ENCODE measurements around the gene ALOX12.
A peak's percentile ranks its signal among the peaks of the same experiment; 100 is the strongest.
"Not testable (repeated sequence)": the region's sequence is repeated elsewhere in the genome, so short reads cannot be mapped to it uniquely, and the experiment has no call there.

Gene ALOX12

GRCh38 chr17:6995500-6996255 is at the start of gene ALOX12:
Gene ALOX12 (plus strand): TSS chr17:6996049. CDS start chr17:6996118, 69 bp downstream.
- DNase-seq (ENCODE audit: low spot score): no peak

GRCh38 chr17:6947745-6948144 is 48.1 kb upstream of the ALOX12 start:
- DNase-seq (ENCODE audit: low spot score): no peak

- DNase-seq (ENCODE audit: low spot score): no peak
Observed at GRCh38 chr17:6948562-6948961, 47.3 kb upstream of the ALOX12 start.

GRCh38 chr17:6948976-6949375 is 46.9 kb upstream of the ALOX12 start:
- no peak for DNase-seq (ENCODE audit: low spot score)

GRCh38 chr17:6950938-6951337 is 44.9 kb upstream of the ALOX12 start:
- not testable (repeated sequence) for DNase-seq (ENCODE audit: low spot score)

GRCh38 chr17:6953689-6954088 is 42.2 kb upstream of the ALOX12 start:
- no peak for DNase-seq (ENCODE audit: low spot score)

GRCh38 chr17:6959700-6960099 is 36.1 kb upstream of the ALOX12 start:
- DNase-seq (ENCODE audit: low spot score): no peak

- no peak for DNase-seq (ENCODE audit: low spot score)
Observed at GRCh38 chr17:6969323-6969726, 26.5 kb upstream of the ALOX12 start.

- DNase-seq (ENCODE audit: low spot score): no peak
Observed at GRCh38 chr17:6970992-6971391, 24.9 kb upstream of the ALOX12 start.

GRCh38 chr17:6979440-6979839 is 16.4 kb upstream of the ALOX12 start:
- not testable (repeated sequence) for DNase-seq (ENCODE audit: low spot score)

- no peak for DNase-seq (ENCODE audit: low spot score)
Observed at GRCh38 chr17:6981426-6981825, 14.4 kb upstream of the ALOX12 start.

GRCh38 chr17:6985266-6985665 is 10.6 kb upstream of the ALOX12 start:
- DNase-seq (ENCODE audit: low spot score): no peak

GRCh38 chr17:6986676-6987075 is 9.2 kb upstream of the ALOX12 start:
- no peak for DNase-seq (ENCODE audit: low spot score)

- DNase-seq (ENCODE audit: low spot score): no peak
Observed at GRCh38 chr17:6989779-6990178, 6.1 kb upstream of the ALOX12 start.

- not testable (repeated sequence) for DNase-seq (ENCODE audit: low spot score)
Observed at GRCh38 chr17:6993613-6994056, 2.2 kb upstream of the ALOX12 start.

- DNase-seq (ENCODE audit: low spot score): no peak
Observed at GRCh38 chr17:6994118-6994598, 1.7 kb upstream of the ALOX12 start.

GRCh38 chr17:6994666-6995256 is 1.1 kb upstream of the ALOX12 start:
- no peak for DNase-seq (ENCODE audit: low spot score)

GRCh38 chr17:6996256-6997011 is 585 bp downstream of the ALOX12 start:
- DNase-seq (ENCODE audit: low spot score): no peak

- DNase-seq (ENCODE audit: low spot score): no peak
Observed at GRCh38 chr17:6997171-6997570, 1.3 kb downstream of the ALOX12 start.

GRCh38 chr17:6998855-6999508 is 3.1 kb downstream of the ALOX12 start:
- no peak for DNase-seq (ENCODE audit: low spot score)

GRCh38 chr17:7001318-7001961 is 5.6 kb downstream of the ALOX12 start:
- peak; percentile 43 for DNase-seq (ENCODE audit: low spot score)

Measured in HuH-7 (cell line).